Skeletal muscle tissue (tissue), 4 donors: Measurements from ENCODE around the gene DDX47. TPM values are rescaled to one million over a fixed set of nuclear protein-coding genes. Genes with fewer than 3 reads are reported as not detected.

Experiments
- H3K27ac ChIP-seq: one replicate; pipeline ENCODE4 v1.7.0; 2013; ENCODE audit warnings: mild to moderate bottlenecking, low read depth, low read length, inconsistent platforms
- H3K27me3 ChIP-seq, 3 donors: one replicate each; pipeline ENCODE4 v1.7.0; 2013; ENCODE audit warnings: low read length in 3 of 3; ENCODE audit not compliant: control insufficient read depth in 3 of 3, insufficient read depth in 3 of 3
- H3K36me3 ChIP-seq, 3 donors: one replicate each; pipeline ENCODE4 v1.7.0; 2013; ENCODE audit warnings: low read length in 3 of 3; ENCODE audit not compliant: control insufficient read depth in 3 of 3, insufficient read depth in 3 of 3
- H3K4me1 ChIP-seq, 3 donors: one replicate each; pipeline ENCODE4 v1.7.0; 2013; ENCODE audit warnings: low read length in 3 of 3, mild to moderate bottlenecking in 3 of 3; ENCODE audit not compliant: control insufficient read depth in 3 of 3, insufficient read depth in 3 of 3
- H3K4me3 ChIP-seq, 3 donors: one replicate each; pipeline ENCODE4 v1.7.0; 2013; ENCODE audit warnings: low read length in 3 of 3
- H3K9ac ChIP-seq, 3 donors: one replicate each; pipeline ENCODE4 v1.7.0; 2013; ENCODE audit warnings: low read length in 3 of 3, mild to moderate bottlenecking in 3 of 3, moderate library complexity in 2 of 3, low read depth in 1 of 3
- H3K9me3 ChIP-seq, 3 donors: one replicate each; pipeline ENCODE4 v1.7.0; 2013; ENCODE audit warnings: low read length in 3 of 3; ENCODE audit not compliant: control insufficient read depth in 3 of 3
- total RNA-seq: library from RNA; depleted of rRNA; stranded (reverse); fragments of >200 nt; gene quantifications from one replicate; pipeline ENCODE4 v1.2.3, GENCODE V29; 2014
- donor health status: Osteomylitis.

The DDX47 gene
- 70.5 TPM for total RNA-seq

DNA sequence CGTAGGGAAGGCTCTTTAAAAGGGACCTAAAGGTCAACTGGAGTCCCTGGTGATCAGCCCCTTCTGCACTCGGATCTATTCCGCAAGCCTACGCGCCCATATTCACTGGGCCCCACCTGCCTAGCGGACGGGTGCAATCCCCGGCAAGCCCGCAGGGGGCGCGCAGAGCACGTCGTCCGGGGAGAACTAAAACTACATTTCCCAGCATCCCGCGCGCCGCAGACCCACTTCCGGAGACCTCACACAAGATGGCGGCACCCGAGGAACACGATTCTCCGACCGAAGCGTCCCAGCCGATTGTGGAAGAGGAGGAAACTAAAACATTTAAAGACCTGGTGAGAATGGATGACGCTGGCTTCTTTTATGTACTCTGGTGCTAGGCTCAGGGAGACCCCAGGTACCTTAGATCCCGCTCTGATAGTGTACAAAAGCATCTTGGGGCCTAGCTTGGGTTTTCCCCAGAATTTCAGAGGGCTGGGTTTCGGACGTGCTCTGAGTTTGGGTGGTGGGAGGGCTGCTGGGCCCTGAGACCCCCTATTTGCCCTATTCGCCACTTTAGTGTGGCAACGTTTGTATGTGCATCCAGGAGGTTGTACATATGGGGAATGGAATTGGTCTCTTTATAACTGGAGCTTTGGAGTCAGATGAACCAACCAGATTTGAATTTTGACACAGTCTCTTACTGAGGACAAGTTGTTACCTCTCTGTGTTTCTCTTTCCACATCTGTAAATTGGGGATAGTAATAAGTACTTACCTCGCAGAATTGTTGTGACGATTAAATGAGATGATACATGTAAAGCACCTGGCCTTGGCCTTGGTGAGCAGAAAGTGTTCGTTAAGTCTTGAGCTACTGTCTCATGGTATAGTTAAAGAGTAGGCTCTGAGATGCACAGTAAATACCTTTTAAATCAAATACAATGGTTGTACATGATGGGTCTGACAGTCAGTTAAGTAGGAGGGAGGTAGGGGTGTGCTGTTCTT lies at the start of gene DDX47:
DDX47 (plus strand) TSS at position 227 of the 982 bp plus-strand sequence; CDS start at position 249, 22 bp downstream.
- peak within 1 kb of the TSS; percentile 81 to 100 (median 98) for H3K4me3 ChIP-seq
- peaks cover 0 to 6% (median 0%) of the 10 kb centered on the region in 3 donors for H3K36me3 ChIP-seq
- no peaks in the 10 kb centered on the region for H3K9me3 ChIP-seq
- peaks cover 12 to 27% (median 17%) of the 10 kb centered on the region in 3 donors for H3K4me1 ChIP-seq
- no peaks in the 10 kb centered on the region for H3K27me3 ChIP-seq
- peak within 1 kb of the TSS; percentile 84 to 93 (median 92) for H3K9ac ChIP-seq
- peak within 1 kb of the TSS; percentile 58 for H3K27ac ChIP-seq

DNA sequence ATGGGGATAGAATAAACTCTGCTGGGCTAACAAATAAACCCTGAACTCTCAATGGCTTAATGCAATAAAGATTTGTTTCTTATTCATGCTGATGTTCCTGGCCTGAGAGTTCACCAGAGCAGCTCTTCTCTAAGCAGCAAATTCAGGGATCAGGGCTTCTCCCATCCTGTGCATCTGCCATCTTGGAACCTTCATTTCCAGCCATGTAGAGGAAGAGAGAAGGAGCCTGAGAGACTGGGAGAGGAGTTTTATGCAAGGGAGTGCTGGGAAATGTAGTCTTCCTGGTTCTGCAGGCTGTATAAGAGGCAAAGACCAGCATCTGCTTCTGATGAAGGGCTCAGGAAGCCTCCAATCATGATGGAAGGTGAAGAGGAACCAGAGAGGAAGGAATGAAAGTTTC lies 48.3 kb upstream of the DDX47 start:
- H3K9ac ChIP-seq = no peak overlapping the region

DNA sequence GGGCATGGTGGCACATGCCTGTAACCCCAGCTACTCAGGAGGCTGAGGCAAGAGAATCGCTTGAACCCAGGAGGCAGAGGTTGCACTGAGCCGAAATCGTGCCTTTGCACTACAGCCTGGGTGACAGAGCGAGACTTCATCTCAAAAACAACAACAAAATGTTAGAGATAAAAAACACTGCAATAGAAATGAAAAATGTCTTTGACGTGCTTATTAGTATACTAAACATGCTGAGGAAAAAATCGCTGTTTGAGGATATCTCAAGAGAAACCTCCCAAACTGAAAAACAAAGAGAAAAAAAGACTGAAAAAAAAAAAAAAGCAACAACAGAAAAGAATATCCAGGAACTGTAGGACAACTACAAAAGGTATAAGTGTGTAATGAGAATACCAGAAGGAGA lies 42.9 kb upstream of the DDX47 start:
- H3K9ac ChIP-seq = no peak overlapping the region

More for the DNA sequence above, 48.3 kb upstream of the DDX47 start:
- no peaks in the 10 kb centered on the region for H3K27me3 ChIP-seq
- no peaks in the 10 kb centered on the region for H3K9me3 ChIP-seq
- no peaks in the 10 kb centered on the region for H3K4me1 ChIP-seq
- no peak overlapping the region for H3K27ac ChIP-seq
- H3K4me3 ChIP-seq = no peak overlapping the region
- no peaks in the 10 kb centered on the region for H3K36me3 ChIP-seq

DNA sequence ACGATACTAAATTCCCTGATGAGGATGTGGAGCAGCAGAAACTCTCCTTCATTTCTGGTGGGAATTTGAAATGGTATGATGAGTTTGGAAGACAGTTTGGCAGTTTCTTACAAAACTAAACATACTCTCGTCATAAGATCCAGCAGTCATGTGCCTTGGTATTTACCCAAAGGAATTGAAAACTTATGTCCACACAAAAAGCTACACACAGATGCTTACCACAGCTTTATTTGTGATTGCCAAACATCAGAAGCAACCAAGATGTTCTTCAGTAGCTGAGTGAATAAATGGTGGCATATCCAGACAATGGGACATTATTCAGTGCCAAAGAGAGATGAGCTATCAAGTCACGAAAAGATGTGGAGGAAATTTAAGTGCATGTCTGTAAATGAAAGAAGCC lies 38.4 kb upstream of the DDX47 start:
- no peaks in the 10 kb centered on the region for H3K9me3 ChIP-seq
- H3K4me1 ChIP-seq = no peaks in the 10 kb centered on the region
- H3K9ac ChIP-seq = no peak overlapping the region
- H3K27ac ChIP-seq = no peak overlapping the region
- no peak overlapping the region for H3K4me3 ChIP-seq
- H3K36me3 ChIP-seq = no peaks in the 10 kb centered on the region
- no peaks in the 10 kb centered on the region for H3K27me3 ChIP-seq

More for the DNA sequence above, 42.9 kb upstream of the DDX47 start:
- Histone ChIP-seq H3K4me1 (no peaks in the 10 kb centered on the region), H3K27ac (no peak overlapping the region), H3K4me3 (no peak overlapping the region), H3K9me3 (no peaks in the 10 kb centered on the region), H3K36me3 (no peaks in the 10 kb centered on the region), H3K27me3 (no peaks in the 10 kb centered on the region)

DNA sequence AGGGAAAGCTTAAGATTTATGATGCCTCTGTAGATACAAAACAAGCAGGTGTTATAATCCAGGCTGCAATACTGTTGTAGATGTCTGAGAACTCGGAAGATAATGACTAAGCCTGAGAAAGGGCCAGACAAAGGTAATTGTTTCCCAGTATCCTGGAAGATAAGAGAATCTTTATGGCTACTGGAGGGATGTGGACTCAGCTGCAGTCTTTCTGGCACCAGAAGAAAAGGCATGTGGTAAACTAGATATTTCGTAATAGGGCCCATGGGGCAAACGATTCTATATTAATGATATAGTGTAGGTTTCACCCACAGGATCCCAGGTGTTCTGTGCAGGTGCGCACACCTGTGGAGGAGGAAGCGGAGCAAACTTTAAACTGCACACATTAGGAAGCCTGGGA lies 36.9 kb upstream of the DDX47 start:
- Histone ChIP-seq H3K27me3 (no peaks in the 10 kb centered on the region), H3K9ac (no peak overlapping the region), H3K4me1 (no peaks in the 10 kb centered on the region), H3K36me3 (no peaks in the 10 kb centered on the region), H3K4me3 (no peak overlapping the region), H3K27ac (no peak overlapping the region), H3K9me3 (no peaks in the 10 kb centered on the region)

DNA sequence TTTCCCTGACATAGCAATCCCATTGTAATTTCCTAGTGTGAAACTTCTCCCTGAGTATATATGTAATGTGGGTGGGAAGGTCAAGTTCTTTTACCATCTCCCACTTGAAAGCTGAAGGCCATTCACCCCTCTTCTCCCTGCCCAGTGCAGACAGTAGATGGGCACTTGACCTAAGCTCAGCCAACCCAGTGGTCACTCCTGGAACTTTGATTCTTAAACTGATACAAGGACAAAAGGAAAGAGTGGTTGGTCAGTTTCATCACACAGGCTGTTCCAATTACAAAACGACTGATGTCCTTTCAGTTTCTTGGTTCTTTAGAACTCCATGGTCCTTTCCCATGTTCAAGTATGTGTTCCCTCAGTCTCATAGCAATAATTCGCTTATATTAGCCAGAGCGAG lies 36.1 kb upstream of the DDX47 start:
- Histone ChIP-seq H3K9me3 (no peaks in the 10 kb centered on the region), H3K27ac (no peak overlapping the region), H3K4me1 (no peaks in the 10 kb centered on the region), H3K9ac (no peak overlapping the region), H3K4me3 (no peak overlapping the region), H3K36me3 (no peaks in the 10 kb centered on the region), H3K27me3 (no peaks in the 10 kb centered on the region)

DNA sequence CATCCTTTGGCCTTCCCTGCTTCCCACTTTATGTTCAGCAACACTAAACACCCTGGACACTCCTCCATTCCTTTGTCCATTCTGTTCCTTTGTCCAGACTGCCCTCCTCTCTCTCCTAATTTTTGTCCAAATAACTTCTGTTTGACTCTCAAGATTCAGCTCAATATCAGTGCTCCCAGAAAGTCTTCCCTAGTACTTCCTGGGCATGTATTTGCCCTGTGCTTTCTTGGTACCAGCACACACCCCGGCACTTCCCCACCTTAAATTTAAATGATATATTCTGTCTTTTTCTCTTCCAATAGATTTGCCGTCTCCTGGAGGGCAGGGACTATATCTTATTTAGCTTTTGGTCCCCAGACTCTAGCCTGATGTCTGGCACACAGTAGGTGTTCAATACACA lies 34.1 kb upstream of the DDX47 start:
- Histone ChIP-seq H3K27ac (no peak overlapping the region), H3K9ac (no peak overlapping the region)

DNA sequence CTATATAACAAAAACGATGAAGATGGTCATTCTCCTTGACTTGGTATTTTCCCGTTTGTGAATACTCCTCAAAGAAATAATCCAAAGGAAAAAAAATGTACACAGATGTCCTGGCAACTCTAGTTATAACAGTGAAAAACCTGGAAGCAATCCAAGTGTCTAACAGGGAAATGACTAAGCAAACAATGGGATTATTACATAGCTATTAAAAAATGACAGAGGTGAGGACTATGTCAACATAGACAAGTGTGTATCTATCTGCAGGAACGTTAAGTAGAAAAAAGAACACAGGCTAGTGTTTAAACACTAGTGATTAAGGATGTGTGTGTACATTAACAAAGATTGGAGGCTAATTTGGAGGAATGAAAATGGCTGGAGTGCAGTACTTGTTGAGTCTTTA lies 33.6 kb upstream of the DDX47 start:
- Histone ChIP-seq H3K4me1 (peaks cover 0 to under 1% (median under 1%) of the 10 kb centered on the region in 3 donors), H3K9ac (no peak overlapping the region), H3K27me3 (no peaks in the 10 kb centered on the region), H3K36me3 (no peaks in the 10 kb centered on the region), H3K9me3 (no peaks in the 10 kb centered on the region), H3K4me3 (no peak overlapping the region), H3K27ac (no peak overlapping the region)

More for the DNA sequence above, 34.1 kb upstream of the DDX47 start:
- Histone ChIP-seq H3K27me3 (no peaks in the 10 kb centered on the region), H3K36me3 (no peaks in the 10 kb centered on the region), H3K4me3 (no peak overlapping the region), H3K9me3 (no peaks in the 10 kb centered on the region), H3K4me1 (no peaks in the 10 kb centered on the region)

DNA sequence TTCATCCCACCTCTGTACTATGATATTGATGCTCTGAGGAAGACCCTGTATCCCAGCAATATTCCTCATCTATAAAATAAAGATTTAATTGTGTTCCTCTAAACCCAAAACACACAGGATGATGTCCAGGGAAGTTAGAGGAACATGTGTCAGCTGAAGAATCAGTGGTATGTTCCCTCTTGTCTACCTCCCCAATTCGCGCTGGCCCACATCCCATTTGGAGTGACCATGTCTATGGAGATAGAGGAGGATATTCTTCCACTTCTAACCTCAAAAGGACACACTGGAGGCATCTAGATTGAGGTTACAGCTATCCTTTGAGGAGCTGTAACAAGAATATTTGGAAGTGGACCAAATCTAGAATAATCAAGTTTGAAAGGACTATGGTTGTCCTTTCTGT lies 29.0 kb upstream of the DDX47 start:
- H3K27ac ChIP-seq = peak overlapping the region; percentile 77
- H3K36me3 ChIP-seq = no peaks in the 10 kb centered on the region
- no peak overlapping the region for H3K9ac ChIP-seq
- H3K9me3 ChIP-seq = no peaks in the 10 kb centered on the region
- no peak overlapping the region for H3K4me3 ChIP-seq
- H3K27me3 ChIP-seq = no peaks in the 10 kb centered on the region
- peaks cover 20 to 30% (median 22%) of the 10 kb centered on the region in 3 donors for H3K4me1 ChIP-seq
